Sigmoid colon (tissue), 7 donors: ENCODE results near the gene HDDC2. TPM values are rescaled to one million over a fixed set of nuclear protein-coding genes. Genes with fewer than 3 reads are reported as not detected.

Experiments
- DNase-seq: peaks from one replicate; pipeline ENCODE4 v3.0.0-alpha.2; 2019
- H3K27ac ChIP-seq, 4 donors: fragments of 200-600 bp; sonication (generic); one replicate each; pipeline ENCODE4 v1.5.1; 2016 to 2019; ENCODE audit warnings: mild to moderate bottlenecking in 1 of 4
- H3K27me3 ChIP-seq, 3 donors: fragments of 200-600 bp; sonication (generic); one replicate each; pipeline ENCODE4 v1.5.1; 2019; ENCODE audit warnings: mild to moderate bottlenecking in 1 of 3
- H3K36me3 ChIP-seq, 4 donors: fragments of 200-600 bp; sonication (generic); one replicate each; pipeline ENCODE4 v1.5.1; 2016 to 2019
- H3K4me1 ChIP-seq, 4 donors: fragments of 200-600 bp; sonication (generic); one replicate each; pipeline ENCODE4 v1.5.1; 2017 to 2019
- H3K4me3 ChIP-seq, 4 donors: fragments of 200-600 bp; sonication (generic); one replicate each; pipeline ENCODE4 v1.5.1; 2017 to 2019; ENCODE audit warnings: mild to moderate bottlenecking in 2 of 4, moderate library complexity in 1 of 4
- H3K9me3 ChIP-seq, 4 donors: fragments of 200-600 bp in 3 of 4; sonication (generic) in 3 of 4; one replicate each; pipeline versions ENCODE4 v1.5.1 to v1.6.1; 2013 to 2019
- CTCF ChIP-seq, 4 experiments: fragments of 450-650 bp in 3 of 4; fragments of 200-600 bp in 1 of 4; IDR thresholded peaks; one replicate each; pipeline ENCODE4 v1.5.1; 2016 to 2019; ENCODE audit warnings: antibody characterized with exemption in 4 of 4, mild to moderate bottlenecking in 3 of 4, moderate library complexity in 2 of 4
- EP300 ChIP-seq, 4 donors: sonication (generic); formaldehyde crosslinking; IDR thresholded peaks; one replicate each; pipeline ENCODE4 v1.6.1; 2017; ENCODE audit warnings: antibody characterized with exemption in 4 of 4
- POLR2A ChIP-seq, 2 donors: fragments of 450-650 bp; IDR thresholded peaks; one replicate each; pipeline ENCODE4 v1.6.1; 2016; ENCODE audit warnings: antibody characterized with exemption in 2 of 2, mild to moderate bottlenecking in 2 of 2, moderate library complexity in 2 of 2
- POLR2AphosphoS5 ChIP-seq, 4 donors: sonication (generic); formaldehyde crosslinking; IDR thresholded peaks; one replicate each; pipeline ENCODE4 v1.6.1; 2017; ENCODE audit warnings: antibody characterized with exemption in 4 of 4
- WGBS, 2 donors: extraction: QIAGEN DNeasy Blood & Tissue Kit; methylation state at CpG; one replicate each; pipeline ENCODE4 v1.1.7; 2013; 5-methylcytosine and 5-hydroxymethylcytosine counted together
- intact Hi-C: fragments of 100-400 bp; cut with DNase I; formaldehyde crosslinking; loops from one replicate; pipeline ENCODE4 v1.15.1; 2023
- polyA plus RNA-seq, 3 donors: library from polyadenylated mRNA; stranded (reverse); fragments of 200-250 nt; gene quantifications; one replicate each; pipeline ENCODE4 v1.2.3, GENCODE V29; 2013
- total RNA-seq, 4 donors: library from RNA; depleted of rRNA; stranded (reverse); fragments of >200 nt; gene quantifications; one replicate each; pipeline ENCODE4 v1.1.0, GENCODE V29; 2016
- donor health status: healthy with polysubstance abuse.
- donor health status: Bipolar disorder and iron deficiency.
- donor health status: healthy.

HDDC2 gene
- total and polyA plus RNA-seq, 7 donors: 39.9 to 82.9 (median 56.1) TPM

- no peaks in the 10 kb centered on the region for H3K9me3 ChIP-seq
- peaks cover 0 to 18% (median 6%) of the 10 kb centered on the region in 4 donors for H3K36me3 ChIP-seq
- intact Hi-C loops: no loop called here
- H3K27me3 ChIP-seq: no peaks in the 10 kb centered on the region
- 69 to 86% methylated on average over 4 of the region's 4 CpGs for WGBS, 2 donors
- H3K27ac ChIP-seq: no peak overlapping the region
- TF ChIP-seq POLR2A (IDR thresholded peaks at IDR 0.05): no peak
- TF ChIP-seq CTCF (IDR thresholded peaks at IDR 0.05): no peak
- no peak for TF ChIP-seq POLR2AphosphoS5 (IDR thresholded peaks at IDR 0.05)
- no peak for TF ChIP-seq EP300 (IDR thresholded peaks at IDR 0.05)
- no peak overlapping the region for H3K4me3 ChIP-seq
- H3K4me1 ChIP-seq: peaks cover 0 to 1% (median 0%) of the 10 kb centered on the region in 4 donors
- DNase-seq: no peak
Observed at GRCh38 chr6:125268765-125269164, 33.0 kb downstream of the HDDC2 start.

- DNase-seq: no peak
- Histone ChIP-seq H3K27me3 (no peaks in the 10 kb centered on the region), H3K9me3 (no peaks in the 10 kb centered on the region), H3K27ac (no peak overlapping the region), H3K4me1 (peaks cover 0 to under 1% (median 0%) of the 10 kb centered on the region in 4 donors), H3K4me3 (no peak overlapping the region), H3K36me3 (peaks cover 0 to 11% (median 5%) of the 10 kb centered on the region in 4 donors)
- TF ChIP-seq POLR2AphosphoS5 (IDR thresholded peaks at IDR 0.05) (no peak), CTCF (IDR thresholded peaks at IDR 0.05) (no peak), POLR2A (IDR thresholded peaks at IDR 0.05) (no peak), EP300 (IDR thresholded peaks at IDR 0.05) (no peak)
- 95 to 96% methylated on average over 12 of the region's 12 CpGs for WGBS, 2 donors
- intact Hi-C loops: no loop called here
Observed at GRCh38 chr6:125267806-125268523, 33.8 kb downstream of the HDDC2 start.

GRCh38 chr6:125264476-125264875, 37.3 kb downstream of the HDDC2 start:
- H3K27ac ChIP-seq: no peak overlapping the region
- intact Hi-C loops: no loop called here
- H3K27me3 ChIP-seq: no peaks in the 10 kb centered on the region
- no peak for TF ChIP-seq EP300 (IDR thresholded peaks at IDR 0.05)
- TF ChIP-seq POLR2A (IDR thresholded peaks at IDR 0.05): no peak
- no peak for TF ChIP-seq POLR2AphosphoS5 (IDR thresholded peaks at IDR 0.05)
- TF ChIP-seq CTCF (IDR thresholded peaks at IDR 0.05): no peak
- H3K4me1 ChIP-seq: peaks cover 0 to 10% (median 0%) of the 10 kb centered on the region in 4 donors
- H3K4me3 ChIP-seq: no peak overlapping the region
- DNase-seq: no peak
- no peaks in the 10 kb centered on the region for H3K36me3 ChIP-seq
- 82 to 95% methylated on average over 4 of the region's 4 CpGs for WGBS, 2 donors
- no peaks in the 10 kb centered on the region for H3K9me3 ChIP-seq

- intact Hi-C loops: no loop called here
- no peaks in the 10 kb centered on the region for H3K36me3 ChIP-seq
- H3K9me3 ChIP-seq: no peaks in the 10 kb centered on the region
- 84 to 90% methylated on average over 12 of the region's 12 CpGs for whole genome bisulfite sequencing, 2 donors
- peak overlapping the region in 1 of 4 donors; percentile 37 for H3K27ac ChIP-seq
- DNase-seq: no peak
- no peak for TF ChIP-seq POLR2AphosphoS5 (IDR thresholded peaks at IDR 0.05)
- no peak for TF ChIP-seq POLR2A (IDR thresholded peaks at IDR 0.05)
- no peak for TF ChIP-seq EP300 (IDR thresholded peaks at IDR 0.05)
- no peak for TF ChIP-seq CTCF (IDR thresholded peaks at IDR 0.05)
- H3K27me3 ChIP-seq: no peaks in the 10 kb centered on the region
- no peak overlapping the region for H3K4me3 ChIP-seq
- H3K4me1 ChIP-seq: peaks cover 0 to 10% (median 0%) of the 10 kb centered on the region in 4 donors
Observed at GRCh38 chr6:125262016-125263013, 39.5 kb downstream of the HDDC2 start.
